Endothelial cell of umbilical vein (primary cell): ENCODE results near the gene PLA2G10. TPM values are rescaled to one million over a fixed set of nuclear protein-coding genes. Genes with fewer than 3 reads are reported as not detected.

ENCODE experiments used
- BruUV-seq: library from RNA; stranded (reverse); fragments of 400-500 nt; replicated peaks from 2 replicates; lab custom pipeline; 2021; lab: Mats Ljungman, UMichigan
- CTCF ChIA-PET: fragments of 300-600, 350-600 bp; sonication (Branson Sonifier 250); formaldehyde crosslinking; loops from one replicate; lab custom pipeline; 2021; ENCODE audit warnings: antibody characterized with exemption, inconsistent platforms; lab: Charles Lee
- POLR2A ChIA-PET: fragments of 300-600, 350-600 bp; sonication (Branson Sonifier 250); formaldehyde crosslinking; loops from one replicate; lab custom pipeline; 2021; ENCODE audit warnings: antibody characterized with exemption, inconsistent platforms; lab: Charles Lee
- DNase-seq: peaks from one replicate; pipeline ENCODE4 v3.0.0-alpha.2; 2011; ENCODE audit warnings: low read depth, low spot score
- FAIRE-seq: peaks from 2 replicates; lab custom pipeline; 2011; peaks lifted over from hg19 to GRCh38; lab: Jason Lieb, UNC
- H2AFZ ChIP-seq: 2 replicates; pipeline ENCODE4 v1.6.0; 2012; ENCODE audit warnings: low read depth, low read length, control low read depth, inconsistent platforms
- H3K27ac ChIP-seq: 2 replicates; pipeline ENCODE4 v1.5.1; 2011; ENCODE audit warnings: low read depth, mild to moderate bottlenecking, control low read depth, low read length, moderate library complexity; ENCODE audit not compliant: insufficient read depth
- H3K27me3 ChIP-seq, 2 experiments: 2 replicates each; pipeline versions ENCODE4 v1.6.0 to v1.6.1; 2011; ENCODE audit warnings: low read length in 2 of 2, mixed read lengths in 1 of 2; ENCODE audit not compliant: control insufficient read depth in 2 of 2, insufficient read depth in 2 of 2
- H3K36me3 ChIP-seq, 2 experiments: 2 replicates in 1 of 2; 3 replicates in 1 of 2; pipeline ENCODE4 v1.5.1; 2011; ENCODE audit warnings: low read length in 2 of 2, mild to moderate bottlenecking in 1 of 2, moderate library complexity in 1 of 2; ENCODE audit not compliant: control insufficient read depth in 2 of 2, insufficient read depth in 2 of 2; ENCODE audit errors: extremely low read depth in 1 of 2
- H3K4me1 ChIP-seq: 3 replicates; pipeline ENCODE4 v1.5.1; 2011; ENCODE audit warnings: mild to moderate bottlenecking, low read length; ENCODE audit not compliant: control insufficient read depth, insufficient read depth; ENCODE audit errors: extremely low read depth
- H3K4me2 ChIP-seq: 2 replicates; pipeline ENCODE4 v1.6.1; 2011; ENCODE audit warnings: low read length, control low read depth, mixed read lengths; ENCODE audit not compliant: insufficient read depth
- H3K4me3 ChIP-seq, 3 experiments: fragments of 200-600 bp in 1 of 3; sonication (generic), shearing (Covaris generic) in 1 of 3; replicated peaks in 1 of 3; 2 replicates each; pipeline ENCODE4 v1.5.1; 2011 to 2016; ENCODE audit warnings: control low read depth in 3 of 3, low read length in 3 of 3, mild to moderate bottlenecking in 2 of 3, inconsistent platforms in 1 of 3, low read depth in 1 of 3, moderate library complexity in 1 of 3; ENCODE audit not compliant: insufficient read depth in 1 of 3
- H3K79me2 ChIP-seq: 2 replicates; pipeline ENCODE4 v1.6.0; 2012; ENCODE audit warnings: low read length, inconsistent platforms; ENCODE audit not compliant: control insufficient read depth, insufficient read depth
- H3K9ac ChIP-seq: replicated peaks from 2 replicates; pipeline ENCODE3; 2011; ENCODE audit warnings: low read length, control low read depth; ENCODE audit not compliant: insufficient read depth; ENCODE audit errors: extremely low read depth
- H3K9me1 ChIP-seq: replicated peaks from 3 replicates; pipeline ENCODE4 v1.6.0; 2011; ENCODE audit warnings: mild to moderate bottlenecking, low read length; ENCODE audit not compliant: control insufficient read depth, insufficient read depth; ENCODE audit errors: extremely low read depth
- H3K9me3 ChIP-seq: replicated peaks from 2 replicates; pipeline ENCODE4 v1.5.1; 2012; ENCODE audit warnings: low read length, inconsistent platforms; ENCODE audit not compliant: control insufficient read depth, insufficient read depth
- H4K20me1 ChIP-seq: replicated peaks from 2 replicates; pipeline ENCODE3; 2011; ENCODE audit warnings: mild to moderate bottlenecking, low read length; ENCODE audit not compliant: control insufficient read depth, insufficient read depth; ENCODE audit errors: extremely low read depth
- CTCF ChIP-seq, 2 donors: IDR thresholded peaks; 1 replicate in 1 of 2; 2 replicates in 1 of 2; pipeline ENCODE4 v1.5.1; 2011; ENCODE audit warnings: low read length in 2 of 2, mild to moderate bottlenecking in 2 of 2, moderate library complexity in 2 of 2, control low read depth in 1 of 2, inconsistent platforms in 1 of 2, low read depth in 1 of 2; ENCODE audit not compliant: insufficient read depth in 1 of 2; ENCODE audit errors: extremely low read depth in 1 of 2
- EZH2 ChIP-seq: IDR thresholded peaks from 2 replicates; pipeline ENCODE4 v1.6.1; 2012; ENCODE audit warnings: borderline replicate concordance, low read depth, mild to moderate bottlenecking, moderate library complexity, low read length, inconsistent platforms; ENCODE audit not compliant: severe bottlenecking
- FOS ChIP-seq: IDR thresholded peaks from 2 replicates; pipeline ENCODE4 v1.6.1; 2011; ENCODE audit warnings: mild to moderate bottlenecking, low read length, moderate library complexity, borderline replicate concordance; ENCODE audit not compliant: insufficient read depth
- GATA2 ChIP-seq: IDR thresholded peaks from 2 replicates; pipeline ENCODE4 v1.7.0; 2011; ENCODE audit warnings: low read depth, mild to moderate bottlenecking, moderate library complexity, mixed read lengths, low read length; ENCODE audit not compliant: insufficient read length, insufficient read depth
- JUN ChIP-seq: IDR thresholded peaks from 2 replicates; pipeline ENCODE4 v1.6.1; 2011; ENCODE audit warnings: borderline replicate concordance, low read depth; ENCODE audit not compliant: insufficient read length, insufficient read depth
- MAX ChIP-seq: IDR thresholded peaks from 2 replicates; pipeline ENCODE4 v1.6.1; 2011; ENCODE audit not compliant: insufficient read depth, insufficient read length
- MYC ChIP-seq: IDR thresholded peaks from one replicate; pipeline ENCODE4 v1.6.1; 2011; ENCODE audit warnings: mild to moderate bottlenecking, low read depth, low read length
- POLR2A ChIP-seq: IDR thresholded peaks from 2 replicates; pipeline ENCODE4 v1.6.1; 2012; ENCODE audit warnings: low read depth, mild to moderate bottlenecking, control low read depth, low read length
- POLR2AphosphoS5 ChIP-seq: IDR thresholded peaks from 2 replicates; pipeline ENCODE4 v1.6.1; 2012; ENCODE audit warnings: low read depth, mild to moderate bottlenecking, control low read depth, low read length, moderate library complexity; ENCODE audit not compliant: insufficient read depth
- dilution Hi-C: fragments of 300-500 bp; cut with MboI; formaldehyde crosslinking; loops from one replicate; pipeline ENCODE4 v1.15.0; 2019; ENCODE audit warnings: low sequenced_read_pairs; ENCODE audit not compliant: extremely low pct_ligation_motif_present
- intact Hi-C: fragments of 100-400 bp; cut with micrococcal nuclease; formaldehyde crosslinking; loops from one replicate; pipeline ENCODE4 v1.10.0; 2022
- polyA plus RNA-seq, 4 experiments: library from polyadenylated mRNA; depleted of rRNA in 3 of 4; stranded (reverse) in 3 of 4; unstranded in 1 of 4; fragments of >200 nt; gene quantifications; 2 replicates each; pipeline versions ENCODE4 v1.2.1 to v1.2.3, GENCODE V29; 2011 to 2012; ENCODE audit warnings: missing spikeins in 1 of 4
- total RNA-seq: library from RNA; stranded (reverse); gene quantifications from 2 replicates; pipeline ENCODE4 v1.2.3, GENCODE V29; 2021

PLA2G10 gene
- total and polyA plus RNA-seq, 2 donors (not counting 3 experiments of a cell fraction or from before 2014, with no cell fraction given), result 0.25 TPM; not detected in 1

- POLR2A ChIA-PET, result no interaction called here
- FAIRE-seq (no peak), DNase-seq (no peak)
- no peak overlapping the region for H3K27ac ChIP-seq
- H4K20me1 ChIP-seq, result no peaks in the 10 kb centered on the region
- no peak overlapping the region for H3K9ac ChIP-seq
- no peak overlapping the region for H3K4me3 ChIP-seq
- dilution Hi-C loops (no loop called here), intact Hi-C loops (no loop called here)
- H3K4me1 ChIP-seq, result no peaks in the 10 kb centered on the region
- H3K79me2 ChIP-seq, result peaks cover 7% of the 10 kb centered on the region
- H3K36me3 ChIP-seq, result peaks cover 18 to 24% of the 10 kb centered on the region in 2 experiments
- no peaks in the 10 kb centered on the region for H3K27me3 ChIP-seq
- BruUV-seq, result no TSS peak
- no peaks in the 10 kb centered on the region for H3K9me1 ChIP-seq
- no peak overlapping the region for H3K4me2 ChIP-seq
- CTCF ChIA-PET, result no interaction called here
- TF ChIP-seq GATA2, result no peak
- TF ChIP-seq CTCF (IDR thresholded peaks at IDR 0.05; ENCODE audit: extremely low read depth in 1 of 2, insufficient read depth in 1 of 2, low read depth in 1 of 2, low read length in 2 of 2), result no peak
- TF ChIP-seq MAX, result no peak
- TF ChIP-seq POLR2AphosphoS5, result no peak
- TF ChIP-seq FOS, result no peak
- no peak for TF ChIP-seq JUN
- TF ChIP-seq EZH2, result no peak
- TF ChIP-seq MYC, result no peak
- TF ChIP-seq POLR2A, result no peak
- no peak overlapping the region for H2AFZ ChIP-seq
- no peaks in the 10 kb centered on the region for H3K9me3 ChIP-seq
These were observed 44.3 kb downstream of the PLA2G10 start for GRCh38 chr16:14649816-14650215.
